Measurements from ENCODE around the gene ASB3.
A peak's percentile ranks its signal among the peaks of the same experiment; 100 is the strongest.
"Not testable (repeated sequence)": the region's sequence is repeated elsewhere in the genome, so short reads cannot be mapped to it uniquely, and the experiment has no call there.

The ASB3 gene

DNA sequence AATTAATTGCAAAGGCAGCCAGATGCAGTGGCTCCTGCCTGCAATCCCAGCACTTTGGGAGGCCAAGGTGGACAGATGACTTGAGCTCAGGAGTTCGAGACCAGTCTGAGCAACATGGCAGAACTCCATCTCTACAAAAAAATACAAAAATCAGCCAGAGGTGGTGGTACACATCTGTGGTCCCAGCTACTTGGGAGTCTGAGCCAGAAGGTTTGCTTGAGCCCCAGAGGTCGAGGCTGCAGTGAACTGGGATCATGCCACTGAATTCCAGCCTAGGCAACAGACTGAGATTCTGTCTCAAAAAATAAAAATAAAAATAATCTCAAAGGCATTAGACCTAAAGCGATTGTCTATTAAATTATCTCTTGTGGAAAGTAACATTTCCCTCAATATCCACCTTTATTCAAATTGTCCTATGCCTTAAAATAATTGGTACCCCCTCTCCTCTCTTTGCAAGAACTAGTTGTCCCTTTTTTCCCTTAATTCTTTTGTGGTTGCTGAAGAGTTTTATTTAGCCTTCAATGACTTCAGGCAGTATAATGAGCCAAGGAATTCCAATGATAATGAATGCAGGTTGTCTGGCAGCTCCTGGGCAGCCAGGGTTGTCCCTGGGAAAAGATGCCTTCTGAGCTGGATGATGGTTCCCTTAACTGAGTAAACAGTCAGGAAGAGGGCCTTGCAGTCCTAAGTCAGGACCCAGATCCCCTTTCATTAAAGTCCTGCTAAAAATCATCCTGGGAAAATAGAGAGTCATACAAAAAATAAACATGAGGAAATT lies 40.8 kb upstream of the ASB3 start:
- no peaks in the 10 kb centered on the region for H3K4me1 ChIP-seq (ENCODE audit: low read length)

DNA sequence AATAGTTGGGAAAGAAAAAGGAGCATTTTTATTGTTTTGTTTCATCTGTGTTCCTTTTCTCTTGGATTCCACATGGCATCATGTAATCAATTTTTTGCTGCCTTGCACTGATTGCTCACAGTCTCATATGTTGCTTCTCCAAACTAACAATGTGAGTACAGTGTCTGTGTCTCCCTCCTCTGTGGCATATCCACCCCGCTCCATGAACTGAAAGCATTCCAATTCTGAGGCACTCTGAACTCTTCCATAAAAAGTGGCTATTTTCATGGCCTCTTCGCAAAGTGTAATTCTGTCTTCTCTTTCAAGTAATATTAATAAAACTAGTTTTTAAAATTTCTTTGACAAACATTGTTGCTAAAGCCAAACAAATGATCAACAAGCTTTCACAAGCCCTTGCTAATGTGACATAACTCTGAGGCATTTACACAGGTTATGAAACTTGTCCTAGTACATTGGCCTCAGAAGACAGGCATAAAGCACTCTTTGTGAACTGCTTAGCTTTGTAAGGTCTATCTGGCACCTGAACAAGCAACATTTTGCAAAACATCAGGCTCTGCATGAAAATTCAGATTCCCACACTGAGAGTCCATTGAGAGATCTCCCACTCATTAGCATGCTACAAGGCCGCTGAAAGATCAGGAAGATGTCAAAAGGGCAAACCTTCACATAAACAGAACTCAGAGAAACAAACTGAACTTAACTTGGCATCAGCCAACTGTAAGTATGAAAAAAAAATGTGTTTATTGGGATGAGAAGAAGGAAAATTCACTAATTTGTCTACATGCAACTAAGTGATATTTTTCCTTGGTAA lies 40.0 kb upstream of the ASB3 start:
- no peaks in the 10 kb centered on the region for H3K9me3 ChIP-seq (ENCODE audit: insufficient read depth, low read length)
- no peaks in the 10 kb centered on the region for H3K79me2 ChIP-seq (ENCODE audit: low read length)
- TF ChIP-seq, protein P1, sequence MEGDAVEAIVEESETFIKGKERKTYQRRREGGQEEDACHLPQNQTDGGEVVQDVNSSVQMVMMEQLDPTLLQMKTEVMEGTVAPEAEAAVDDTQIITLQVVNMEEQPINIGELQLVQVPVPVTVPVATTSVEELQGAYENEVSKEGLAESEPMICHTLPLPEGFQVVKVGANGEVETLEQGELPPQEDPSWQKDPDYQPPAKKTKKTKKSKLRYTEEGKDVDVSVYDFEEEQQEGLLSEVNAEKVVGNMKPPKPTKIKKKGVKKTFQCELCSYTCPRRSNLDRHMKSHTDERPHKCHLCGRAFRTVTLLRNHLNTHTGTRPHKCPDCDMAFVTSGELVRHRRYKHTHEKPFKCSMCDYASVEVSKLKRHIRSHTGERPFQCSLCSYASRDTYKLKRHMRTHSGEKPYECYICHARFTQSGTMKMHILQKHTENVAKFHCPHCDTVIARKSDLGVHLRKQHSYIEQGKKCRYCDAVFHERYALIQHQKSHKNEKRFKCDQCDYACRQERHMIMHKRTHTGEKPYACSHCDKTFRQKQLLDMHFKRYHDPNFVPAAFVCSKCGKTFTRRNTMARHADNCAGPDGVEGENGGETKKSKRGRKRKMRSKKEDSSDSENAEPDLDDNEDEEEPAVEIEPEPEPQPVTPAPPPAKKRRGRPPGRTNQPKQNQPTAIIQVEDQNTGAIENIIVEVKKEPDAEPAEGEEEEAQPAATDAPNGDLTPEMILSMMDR (IDR thresholded peaks at IDR 0.05; ENCODE audit: low read depth, low read length), result no peak
- TF ChIP-seq EZH2phosphoT487 (IDR thresholded peaks at IDR 0.05; ENCODE audit: low read depth), result no peak
- no peak overlapping the region for H3K4me2 ChIP-seq (ENCODE audit: low read length)
- H2AFZ ChIP-seq (ENCODE audit: low read depth, low read length), result no peak overlapping the region
- no peak overlapping the region for H3K4me3 ChIP-seq (ENCODE audit: low read length)
- no peaks in the 10 kb centered on the region for H3K27me3 ChIP-seq (ENCODE audit: low read depth, low read length)
- H3K4me1 ChIP-seq (ENCODE audit: low read length), result no peaks in the 10 kb centered on the region
- no peaks in the 10 kb centered on the region for H3K36me3 ChIP-seq (replicated peaks; ENCODE audit: low read depth, low read length)
- H4K20me1 ChIP-seq (ENCODE audit: insufficient read depth, low read length), result no peaks in the 10 kb centered on the region
- H3K9ac ChIP-seq (ENCODE audit: low read length), result no peak overlapping the region
- H3K27ac ChIP-seq (ENCODE audit: low read length), result no peak overlapping the region

More for the DNA sequence above, 40.8 kb upstream of the ASB3 start:
- no peak overlapping the region for H3K9ac ChIP-seq (ENCODE audit: low read length)
- no peaks in the 10 kb centered on the region for H3K27me3 ChIP-seq (ENCODE audit: low read depth, low read length)
- H3K4me3 ChIP-seq (ENCODE audit: low read length), result no peak overlapping the region
- no peaks in the 10 kb centered on the region for H3K36me3 ChIP-seq (replicated peaks; ENCODE audit: low read depth, low read length)
- H3K79me2 ChIP-seq (ENCODE audit: low read length), result no peaks in the 10 kb centered on the region
- H3K4me2 ChIP-seq (ENCODE audit: low read length), result no peak overlapping the region
- TF ChIP-seq EZH2phosphoT487 (IDR thresholded peaks at IDR 0.05; ENCODE audit: low read depth), result no peak
- TF ChIP-seq, protein P1 (IDR thresholded peaks at IDR 0.05; ENCODE audit: low read depth, low read length), result no peak
- no peaks in the 10 kb centered on the region for H3K9me3 ChIP-seq (ENCODE audit: insufficient read depth, low read length)
- no peak overlapping the region for H2AFZ ChIP-seq (ENCODE audit: low read depth, low read length)
- no peaks in the 10 kb centered on the region for H4K20me1 ChIP-seq (ENCODE audit: insufficient read depth, low read length)
- no peak overlapping the region for H3K27ac ChIP-seq (ENCODE audit: low read length)

DNA sequence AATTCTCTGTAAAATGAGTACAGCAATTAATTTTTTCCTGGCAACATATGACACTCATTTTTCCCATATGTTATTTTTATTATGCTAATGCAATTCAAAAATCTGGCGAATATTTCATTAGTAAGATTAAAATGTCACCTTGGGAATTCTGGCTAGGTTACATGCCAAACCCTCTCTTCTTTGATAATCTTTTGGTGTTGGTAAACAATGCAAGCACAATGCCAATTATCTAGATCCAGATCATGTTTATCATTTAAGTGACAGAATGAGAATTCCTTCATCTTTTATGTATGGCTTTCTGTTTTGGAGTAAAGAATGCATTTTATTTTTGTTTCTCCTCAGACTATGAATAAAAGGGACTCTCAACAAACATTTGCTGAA lies 39.3 kb upstream of the ASB3 start:
- no peaks in the 10 kb centered on the region for H3K79me2 ChIP-seq (ENCODE audit: low read length)
- TF ChIP-seq, protein P1 (IDR thresholded peaks at IDR 0.05; ENCODE audit: low read depth, low read length), result no peak
- TF ChIP-seq EZH2phosphoT487 (IDR thresholded peaks at IDR 0.05; ENCODE audit: low read depth), result no peak
- H3K4me2 ChIP-seq (ENCODE audit: low read length), result no peak overlapping the region
- H3K27ac ChIP-seq (ENCODE audit: low read length), result no peak overlapping the region
- no peaks in the 10 kb centered on the region for H3K9me3 ChIP-seq (ENCODE audit: insufficient read depth, low read length)
- H3K9ac ChIP-seq (ENCODE audit: low read length), result no peak overlapping the region
- H3K27me3 ChIP-seq (ENCODE audit: low read depth, low read length), result no peaks in the 10 kb centered on the region
- H4K20me1 ChIP-seq (ENCODE audit: insufficient read depth, low read length), result no peaks in the 10 kb centered on the region
- no peak overlapping the region for H3K4me3 ChIP-seq (ENCODE audit: low read length)
- no peak overlapping the region for H2AFZ ChIP-seq (ENCODE audit: low read depth, low read length)
- no peaks in the 10 kb centered on the region for H3K36me3 ChIP-seq (replicated peaks; ENCODE audit: low read depth, low read length)
- no peaks in the 10 kb centered on the region for H3K4me1 ChIP-seq (ENCODE audit: low read length)

DNA sequence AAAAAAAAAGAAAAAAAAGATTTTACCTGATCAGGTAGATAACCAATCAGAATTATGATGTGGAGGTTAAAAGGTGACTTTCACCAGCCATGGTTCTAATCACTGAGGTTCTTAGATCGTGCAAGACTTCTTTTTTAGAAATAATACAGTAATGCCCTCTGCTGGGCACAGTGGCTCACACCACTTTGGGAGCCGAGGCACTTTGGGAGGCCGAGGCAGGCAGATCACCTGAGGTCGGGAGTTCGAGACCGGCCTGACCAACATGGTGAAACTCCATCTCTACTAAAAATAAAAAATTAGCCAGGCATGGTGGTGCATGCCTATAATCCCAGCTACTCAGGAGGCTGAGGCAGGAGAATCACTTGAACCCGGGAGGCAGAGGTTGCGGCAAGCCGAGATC lies 36.9 kb upstream of the ASB3 start:
- not testable (repeated sequence) for H3K9me3 ChIP-seq (ENCODE audit: insufficient read depth, low read length); H3K9ac ChIP-seq (ENCODE audit: low read length); H3K4me3 ChIP-seq (ENCODE audit: low read length); H3K4me2 ChIP-seq (ENCODE audit: low read length); H2AFZ ChIP-seq (ENCODE audit: low read depth, low read length); H3K4me1 ChIP-seq (ENCODE audit: low read length); H3K79me2 ChIP-seq (ENCODE audit: low read length); H3K36me3 ChIP-seq (replicated peaks; ENCODE audit: low read depth, low read length); H3K27ac ChIP-seq (ENCODE audit: low read length); H4K20me1 ChIP-seq (ENCODE audit: insufficient read depth, low read length); H3K27me3 ChIP-seq (ENCODE audit: low read depth, low read length)
- TF ChIP-seq, protein P1 (IDR thresholded peaks at IDR 0.05; ENCODE audit: low read depth, low read length), result peak; percentile 29

All from OCI-LY3 (cell line).